ENCODE data around the gene ANKS1A.
"Not testable (repeated sequence)": the region's sequence is repeated elsewhere in the genome, so short reads cannot be mapped to it uniquely, and the experiment has no call there.

Gene ANKS1A

GRCh38 chr6:35128496-35128895 is 239.4 kb downstream of the ANKS1A start:
- DNase-seq, result no peak

- DNase-seq, result no peak
Observed at GRCh38 chr6:35136185-35136584, 247.1 kb downstream of the ANKS1A start.

- not testable (repeated sequence) for DNase-seq
Observed at GRCh38 chr6:35138191-35138590, 249.1 kb downstream of the ANKS1A start.

GRCh38 chr6:35139470-35139869 is 250.4 kb downstream of the ANKS1A start:
- no peak for DNase-seq

GRCh38 chr6:35139924-35140638 is 251.0 kb downstream of the ANKS1A start:
- no peak for DNase-seq

GRCh38 chr6:35140639-35141006 is 251.6 kb downstream of the ANKS1A start:
- no peak for DNase-seq

Measured in NCI-H2107 (cell line).